Amniotic stem cell (primary cell): ENCODE data around the gene ITSN1.
"Not testable (repeated sequence)": the region's sequence is repeated elsewhere in the genome, so short reads cannot be mapped to it uniquely, and the experiment has no call there.

Experiments
- DNase-seq: peaks from one replicate; lab custom pipeline; 2025; lab: John Stamatoyannopoulos, UW

Gene ITSN1

GRCh38 chr21:33860332-33860879, 218.1 kb downstream of the ITSN1 start:
- DNase-seq, result no peak

- DNase-seq, result no peak
Measured at GRCh38 chr21:33861125-33861524, 218.8 kb downstream of the ITSN1 start.

- not testable (repeated sequence) for DNase-seq
Measured at GRCh38 chr21:33863191-33863590, 220.9 kb downstream of the ITSN1 start.

GRCh38 chr21:33864150-33864549, 221.8 kb downstream of the ITSN1 start:
- DNase-seq, result no peak

- DNase-seq, result no peak
Measured at GRCh38 chr21:33865176-33865575, 222.9 kb downstream of the ITSN1 start.

GRCh38 chr21:33865996-33866575, 223.8 kb downstream of the ITSN1 start:
- no peak for DNase-seq

- DNase-seq, result no peak
Measured at GRCh38 chr21:33866826-33867225, 224.5 kb downstream of the ITSN1 start.

- not testable (repeated sequence) for DNase-seq
Measured at GRCh38 chr21:33867868-33868267, 225.6 kb downstream of the ITSN1 start.

GRCh38 chr21:33869873-33870272, 227.6 kb downstream of the ITSN1 start:
- no peak for DNase-seq

GRCh38 chr21:33870768-33871167, 228.5 kb downstream of the ITSN1 start:
- no peak for DNase-seq

- DNase-seq, result no peak
Measured at GRCh38 chr21:33871171-33871570, 228.9 kb downstream of the ITSN1 start.

- no peak for DNase-seq
Measured at GRCh38 chr21:33872881-33873515, 230.7 kb downstream of the ITSN1 start.

GRCh38 chr21:33874161-33874560, 231.9 kb downstream of the ITSN1 start:
- DNase-seq, result no peak

- DNase-seq, result no peak
Measured at GRCh38 chr21:33875026-33875695, 232.9 kb downstream of the ITSN1 start.

- no peak for DNase-seq
Measured at GRCh38 chr21:33878824-33879223, 236.5 kb downstream of the ITSN1 start.

GRCh38 chr21:33880626-33881025, 238.3 kb downstream of the ITSN1 start:
- no peak for DNase-seq

- no peak for DNase-seq
Measured at GRCh38 chr21:33881689-33882440, 239.6 kb downstream of the ITSN1 start.

- no peak for DNase-seq
Measured at GRCh38 chr21:33883118-33883517, 240.8 kb downstream of the ITSN1 start.

- peak; percentile 62 for DNase-seq
Measured at GRCh38 chr21:33884376-33885171, 242.3 kb downstream of the ITSN1 start.

GRCh38 chr21:33885172-33885514, 242.8 kb downstream of the ITSN1 start:
- no peak for DNase-seq

- no peak for DNase-seq
Measured at GRCh38 chr21:33886321-33886720, 244.0 kb downstream of the ITSN1 start.

- no peak for DNase-seq
Measured at GRCh38 chr21:33890187-33890586, 247.9 kb downstream of the ITSN1 start.
